SK-N-SH (cell line): ENCODE data around the gene MAT1A. TPM values are rescaled to one million over a fixed set of nuclear protein-coding genes. Genes with fewer than 3 reads are reported as not detected.

Source experiments
- CTCF ChIA-PET: fragments of 300-600, 350-600 bp; formaldehyde crosslinking; extraction: SDS; loops from one replicate; lab custom pipeline; 2021; lab: Yijun Ruan, JAX
- POLR2A ChIA-PET: fragments of 350-600 bp; sonication (Branson Sonifier 250); formaldehyde crosslinking; extraction: SDS; loops from one replicate; lab custom pipeline; 2020; ENCODE audit warnings: antibody characterized with exemption, inconsistent platforms; lab: Yijun Ruan, JAX
- DNase-seq: peaks from one replicate; pipeline ENCODE4 v3.0.0; 2012
- H2AFZ ChIP-seq: fragments of 200-600 bp; sonication (generic); 2 replicates; pipeline ENCODE4 v1.8.1; 2016; ENCODE audit warnings: antibody characterized with exemption, mild to moderate bottlenecking, low read depth
- H3F3A ChIP-seq: fragments of 200-600 bp; sonication (generic); replicated peaks from 2 replicates; pipeline ENCODE3; 2016; ENCODE audit warnings: antibody characterized with exemption, mild to moderate bottlenecking; ENCODE audit not compliant: insufficient read depth
- H3K27ac ChIP-seq, 2 experiments: fragments of 200-500 bp in 1 of 2; fragments of 200-600 bp in 1 of 2; sonication (Bioruptor generic) in 1 of 2; sonication (generic), shearing (Covaris generic) in 1 of 2; 2 replicates each; pipeline versions ENCODE4 v1.5.1 to v1.6.1; 2014 to 2016; ENCODE audit warnings: low read depth in 2 of 2, inconsistent platforms in 1 of 2, low read length in 1 of 2, mild to moderate bottlenecking in 1 of 2, mixed read lengths in 1 of 2
- H3K27me3 ChIP-seq: fragments of 200-600 bp; sonication (generic), shearing (Covaris generic); 2 replicates; pipeline ENCODE4 v1.6.1; 2016; ENCODE audit warnings: mixed run types; ENCODE audit not compliant: insufficient read depth
- H3K36me3 ChIP-seq, 2 experiments: fragments of 200-500 bp in 1 of 2; fragments of 200-600 bp in 1 of 2; sonication (Bioruptor generic) in 1 of 2; sonication (generic) in 1 of 2; replicated peaks in 1 of 2; 2 replicates each; pipeline versions ENCODE3 to v1.5.1; 2014 to 2016; ENCODE audit warnings: low read length in 1 of 2, mild to moderate bottlenecking in 1 of 2; ENCODE audit not compliant: insufficient read depth in 2 of 2, control insufficient read depth in 1 of 2
- H3K4me1 ChIP-seq, 2 experiments: fragments of 200-500 bp in 1 of 2; fragments of 200-600 bp in 1 of 2; sonication (Bioruptor generic) in 1 of 2; sonication (generic), shearing (Covaris generic) in 1 of 2; 2 replicates each; pipeline versions ENCODE4 v1.5.1 to v1.6.1; 2014 to 2016; ENCODE audit warnings: low read depth in 1 of 2, low read length in 1 of 2, mixed run types in 1 of 2; ENCODE audit not compliant: insufficient read depth in 2 of 2, control insufficient read depth in 1 of 2
- H3K4me2 ChIP-seq: fragments of 200-600 bp; sonication (generic), shearing (Covaris generic); 2 replicates; pipeline ENCODE4 v1.6.1; 2017; ENCODE audit warnings: mixed run types
- H3K4me3 ChIP-seq, 2 experiments: fragments of 200-500 bp in 1 of 2; fragments of 200-600 bp in 1 of 2; sonication (Bioruptor generic) in 1 of 2; sonication (generic), shearing (Covaris generic) in 1 of 2; 2 replicates each; pipeline versions ENCODE4 v1.5.1 to v1.8.1; 2014 to 2016; ENCODE audit warnings: low read depth in 2 of 2, inconsistent platforms in 1 of 2, low read length in 1 of 2, mild to moderate bottlenecking in 1 of 2, mixed read lengths in 1 of 2, moderate library complexity in 1 of 2
- H3K79me2 ChIP-seq: fragments of 200-600 bp; sonication (generic); 2 replicates; pipeline ENCODE4 v1.8.1; 2017; ENCODE audit warnings: mild to moderate bottlenecking; ENCODE audit not compliant: insufficient read depth
- H3K9ac ChIP-seq: fragments of 200-600 bp; sonication (generic); 2 replicates; pipeline ENCODE4 v1.6.1; 2017; ENCODE audit warnings: mixed run types
- H3K9me2 ChIP-seq: fragments of 200-600 bp; sonication (generic); 2 replicates; pipeline ENCODE4 v1.6.1; 2017; ENCODE audit warnings: mixed run types
- H3K9me3 ChIP-seq: fragments of 200-600 bp; sonication (generic); 2 replicates; pipeline ENCODE4 v1.6.1; 2017; ENCODE audit warnings: mixed run types, mild to moderate bottlenecking, moderate library complexity
- H4K20me1 ChIP-seq: fragments of 200-600 bp; sonication (generic); 2 replicates; pipeline ENCODE4 v1.6.1; 2017; ENCODE audit warnings: mild to moderate bottlenecking, mixed run types; ENCODE audit not compliant: insufficient read depth
- CHD2 ChIP-seq: fragments of 150-350 bp; IDR thresholded peaks from 2 replicates; pipeline ENCODE4 v1.6.1; 2018; ENCODE audit warnings: low read length; ENCODE audit not compliant: partially characterized antibody
- EP300 ChIP-seq, 2 experiments: IDR thresholded peaks; 2 replicates each; pipeline versions ENCODE4 v1.4.0 to v1.6.1; 2012; ENCODE audit warnings: borderline replicate concordance in 1 of 2, low read depth in 1 of 2, low read length in 1 of 2
- EZH2phosphoT487 ChIP-seq: fragments of 200-600 bp; sonication (generic); IDR thresholded peaks from 2 replicates; pipeline ENCODE4 v1.6.1; 2017; ENCODE audit warnings: low read depth, mixed run types, mild to moderate bottlenecking, antibody characterized with exemption, moderate library complexity, borderline replicate concordance
- FOXM1 ChIP-seq: IDR thresholded peaks from 2 replicates; pipeline ENCODE4 v1.4.0; 2012; ENCODE audit warnings: low read depth, mild to moderate bottlenecking
- MXI1 ChIP-seq: IDR thresholded peaks from 2 replicates; pipeline ENCODE4 v1.6.1; 2012; ENCODE audit warnings: mild to moderate bottlenecking, low read depth, low read length, improper control_type of control experiment
- NFIC ChIP-seq: IDR thresholded peaks from 2 replicates; pipeline ENCODE4 v1.4.0; 2012; ENCODE audit warnings: borderline replicate concordance
- NRF1 ChIP-seq: IDR thresholded peaks from 2 replicates; pipeline ENCODE4 v1.6.1; 2012; ENCODE audit warnings: low read depth, mild to moderate bottlenecking, low read length
- POLR2AphosphoS5 ChIP-seq: IDR thresholded peaks from 2 replicates; pipeline ENCODE4 v1.6.1; 2012; ENCODE audit warnings: low read depth, low read length
- RAD21 ChIP-seq: IDR thresholded peaks from 2 replicates; pipeline ENCODE4 v1.6.1; 2012; ENCODE audit warnings: mild to moderate bottlenecking, low read length
- RCOR1 ChIP-seq: fragments of 150-350 bp; IDR thresholded peaks from 2 replicates; pipeline ENCODE4 v1.6.1; 2017; ENCODE audit warnings: antibody characterized with exemption, low read length
- RXRA ChIP-seq: IDR thresholded peaks from 2 replicates; pipeline ENCODE4 v1.4.0; 2012; ENCODE audit warnings: low read depth, mild to moderate bottlenecking, borderline replicate concordance
- SMC3 ChIP-seq: IDR thresholded peaks from 2 replicates; pipeline ENCODE4 v1.6.1; 2012; ENCODE audit warnings: low read depth, low read length, improper control_type of control experiment
- TEAD4 ChIP-seq: IDR thresholded peaks from 2 replicates; pipeline ENCODE4 v1.4.0; 2012; ENCODE audit warnings: mild to moderate bottlenecking, borderline replicate concordance; ENCODE audit not compliant: insufficient read depth
- WGBS: methylation state at CpG from one replicate; pipeline ENCODE4 v1.1.6; 2017; ENCODE audit warnings: low lambda C conversion rate; 5-methylcytosine and 5-hydroxymethylcytosine counted together
- polyA plus RNA-seq, 3 experiments: library from polyadenylated mRNA; depleted of rRNA; stranded (reverse); fragments of >200 nt; gene quantifications; 2 replicates each; pipeline ENCODE4 v1.2.3, GENCODE V29; 2012
- TF ChIP-seq, protein P1 (sequence below): fragments of 150-350 bp; IDR thresholded peaks from 2 replicates; pipeline ENCODE4 v1.6.1; 2016; ENCODE audit warnings: mild to moderate bottlenecking, low read depth, low read length
- TF ChIP-seq, protein P2 (sequence below): fragments of 200-600 bp; sonication (generic); IDR thresholded peaks from 2 replicates; pipeline ENCODE4 v1.6.1; 2017; ENCODE audit warnings: antibody characterized with exemption, mild to moderate bottlenecking, moderate library complexity

Gene MAT1A
- polyA plus RNA-seq, 1 of the 3 experiments (the other 2 are of a cell fraction) = 0.03 TPM

DNA sequence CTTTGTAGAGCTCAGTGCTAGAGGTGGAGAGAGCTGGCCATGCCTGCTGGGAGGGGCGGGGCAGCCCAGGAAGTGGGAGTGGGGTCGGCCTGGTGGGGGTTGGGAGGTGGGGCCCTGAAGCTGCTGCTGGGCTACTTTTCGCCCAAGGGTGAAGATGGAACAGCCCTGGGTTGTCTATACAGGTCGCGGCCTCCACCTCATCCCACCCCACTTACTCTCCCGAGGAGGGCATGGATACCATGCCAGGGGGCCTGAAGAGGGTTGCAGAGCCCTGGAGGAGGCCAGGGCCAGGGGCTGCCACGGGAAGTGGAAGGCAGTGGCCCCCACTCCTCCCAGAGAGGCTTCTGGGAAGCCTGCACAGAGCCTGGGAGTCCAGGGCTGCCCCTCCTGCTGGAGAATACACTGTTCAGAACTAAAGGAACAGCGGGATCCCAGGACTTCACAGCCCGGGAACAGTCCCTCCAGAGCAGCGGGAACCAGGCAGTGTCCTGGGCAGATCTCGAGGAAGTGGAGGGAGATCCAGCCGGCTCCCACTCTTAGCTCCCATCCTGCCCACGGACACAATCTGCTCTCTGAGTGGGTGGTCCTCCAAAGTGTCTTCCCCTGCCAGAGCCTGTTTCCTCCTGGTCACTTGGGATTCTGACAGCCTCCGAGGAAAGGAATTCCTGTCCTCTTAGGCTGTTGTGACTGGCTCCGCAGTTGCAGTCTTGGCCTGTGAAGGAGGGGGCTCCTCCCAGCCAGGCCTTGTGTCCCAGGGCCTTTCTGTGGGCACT is 23.5 kb downstream of the MAT1A start:
- ChIA-PET CTCF (no interaction called here), POLR2A (no interaction called here)
- Histone ChIP-seq H3K4me1 (no peaks in the 10 kb centered on the region), H4K20me1 (no peaks in the 10 kb centered on the region), H3K9me3 (no peaks in the 10 kb centered on the region), H3F3A (no peaks in the 10 kb centered on the region), H3K27ac (no peak overlapping the region), H3K36me3 (no peaks in the 10 kb centered on the region), H3K9ac (no peak overlapping the region), H3K4me3 (no peak overlapping the region), H3K27me3 (no peaks in the 10 kb centered on the region), H3K9me2 (no peaks in the 10 kb centered on the region), H3K79me2 (no peaks in the 10 kb centered on the region), H2AFZ (no peak overlapping the region), H3K4me2 (no peak overlapping the region)
- no peak for TF ChIP-seq FOXM1
- no peak for TF ChIP-seq EZH2phosphoT487
- TF ChIP-seq RCOR1 = no peak
- TF ChIP-seq MXI1 = no peak
- 29% methylated on average over 7 of the region's 15 CpGs for WGBS
- no peak for DNase-seq

DNA sequence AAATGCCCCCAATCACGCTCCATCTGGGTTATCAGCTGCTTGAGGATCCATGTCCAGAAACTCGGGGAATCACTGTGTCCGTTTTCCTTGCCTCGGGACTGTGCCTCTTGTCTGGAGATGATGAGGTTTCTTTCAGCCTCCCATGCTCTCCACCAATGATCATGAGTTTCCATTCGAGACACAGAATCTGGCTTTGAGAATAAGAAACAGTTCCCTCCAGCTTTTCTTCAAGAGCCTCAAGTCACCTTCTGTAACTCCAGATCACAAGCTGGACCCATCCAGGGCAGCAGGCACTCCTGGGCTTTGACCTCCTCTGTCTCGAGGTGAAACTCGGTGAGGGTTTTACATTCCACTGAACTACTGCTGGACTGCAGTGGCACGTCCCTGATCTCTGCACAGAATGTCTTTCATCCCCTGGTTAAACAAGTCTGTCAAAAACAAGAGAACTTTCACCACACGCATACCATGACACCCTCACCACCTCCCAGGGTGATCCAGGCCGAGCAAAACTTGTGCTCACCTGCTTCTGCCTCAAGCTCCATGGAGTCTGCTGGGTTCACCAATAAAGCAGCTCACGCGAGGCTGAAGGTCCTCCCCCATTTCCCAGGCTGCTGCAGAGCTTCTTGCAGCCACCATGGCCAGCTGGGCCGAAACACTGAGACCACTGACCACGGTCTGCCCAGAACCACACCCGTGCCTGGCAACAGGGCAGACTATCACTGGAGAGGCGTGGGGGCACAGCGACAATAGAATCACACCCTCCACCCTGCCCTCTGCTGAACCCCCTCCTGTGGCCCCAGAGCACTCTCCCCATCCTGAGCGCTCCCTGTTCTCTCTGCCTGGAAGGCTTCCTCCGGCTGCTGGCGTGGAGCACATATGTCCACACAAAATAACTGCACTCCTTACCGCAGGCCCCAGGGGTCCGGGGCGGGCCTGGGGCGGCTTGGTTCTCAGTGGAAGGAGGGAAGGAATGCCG is 25.1 kb downstream of the MAT1A start:
- 46% methylated on average over 23 of the region's 25 CpGs for WGBS
- H3K4me1 ChIP-seq = no peaks in the 10 kb centered on the region
- H3K79me2 ChIP-seq = no peaks in the 10 kb centered on the region
- H3F3A ChIP-seq = no peaks in the 10 kb centered on the region
- H3K9me2 ChIP-seq = no peaks in the 10 kb centered on the region
- H3K4me3 ChIP-seq = no peak overlapping the region
- no peak overlapping the region for H3K4me2 ChIP-seq
- no peak for DNase-seq
- no peaks in the 10 kb centered on the region for H3K9me3 ChIP-seq
- H3K27ac ChIP-seq = no peak overlapping the region
- H2AFZ ChIP-seq = no peak overlapping the region
- ChIA-PET CTCF (interaction anchor here (1.0 kb wide), 1 partner anchor 121 kb away, joined by 3 read pairs; no protein-coding TSS in a partner anchor), POLR2A (no interaction called here)
- no peak overlapping the region for H3K9ac ChIP-seq
- TF ChIP-seq CHD2 (no peak), POLR2AphosphoS5 (no peak), RXRA (no peak), EP300 (IDR thresholded peaks at IDR 0.05; ENCODE audit: borderline replicate concordance in 1 of 2, low read depth in 1 of 2, low read length in 1 of 2) (no peak), NFIC (no peak), TEAD4 (no peak), NRF1 (no peak), SMC3 (no peak), RCOR1 (no peak), RAD21 (no peak)
- TF ChIP-seq, protein P1, sequence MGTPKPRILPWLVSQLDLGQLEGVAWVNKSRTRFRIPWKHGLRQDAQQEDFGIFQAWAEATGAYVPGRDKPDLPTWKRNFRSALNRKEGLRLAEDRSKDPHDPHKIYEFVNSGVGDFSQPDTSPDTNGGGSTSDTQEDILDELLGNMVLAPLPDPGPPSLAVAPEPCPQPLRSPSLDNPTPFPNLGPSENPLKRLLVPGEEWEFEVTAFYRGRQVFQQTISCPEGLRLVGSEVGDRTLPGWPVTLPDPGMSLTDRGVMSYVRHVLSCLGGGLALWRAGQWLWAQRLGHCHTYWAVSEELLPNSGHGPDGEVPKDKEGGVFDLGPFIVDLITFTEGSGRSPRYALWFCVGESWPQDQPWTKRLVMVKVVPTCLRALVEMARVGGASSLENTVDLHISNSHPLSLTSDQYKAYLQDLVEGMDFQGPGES = no peak
- TF ChIP-seq, protein P2, sequence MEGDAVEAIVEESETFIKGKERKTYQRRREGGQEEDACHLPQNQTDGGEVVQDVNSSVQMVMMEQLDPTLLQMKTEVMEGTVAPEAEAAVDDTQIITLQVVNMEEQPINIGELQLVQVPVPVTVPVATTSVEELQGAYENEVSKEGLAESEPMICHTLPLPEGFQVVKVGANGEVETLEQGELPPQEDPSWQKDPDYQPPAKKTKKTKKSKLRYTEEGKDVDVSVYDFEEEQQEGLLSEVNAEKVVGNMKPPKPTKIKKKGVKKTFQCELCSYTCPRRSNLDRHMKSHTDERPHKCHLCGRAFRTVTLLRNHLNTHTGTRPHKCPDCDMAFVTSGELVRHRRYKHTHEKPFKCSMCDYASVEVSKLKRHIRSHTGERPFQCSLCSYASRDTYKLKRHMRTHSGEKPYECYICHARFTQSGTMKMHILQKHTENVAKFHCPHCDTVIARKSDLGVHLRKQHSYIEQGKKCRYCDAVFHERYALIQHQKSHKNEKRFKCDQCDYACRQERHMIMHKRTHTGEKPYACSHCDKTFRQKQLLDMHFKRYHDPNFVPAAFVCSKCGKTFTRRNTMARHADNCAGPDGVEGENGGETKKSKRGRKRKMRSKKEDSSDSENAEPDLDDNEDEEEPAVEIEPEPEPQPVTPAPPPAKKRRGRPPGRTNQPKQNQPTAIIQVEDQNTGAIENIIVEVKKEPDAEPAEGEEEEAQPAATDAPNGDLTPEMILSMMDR = no peak
- no peaks in the 10 kb centered on the region; the same call in 1 of the 2 replicates for H3K27me3 ChIP-seq
- no peaks in the 10 kb centered on the region for H4K20me1 ChIP-seq
- H3K36me3 ChIP-seq = no peaks in the 10 kb centered on the region
